HG03469 (cell line): Measurements from ENCODE around the gene RAB37.

ENCODE experiments used
- ATAC-seq: cut with Tn5 transposase; IDR thresholded peaks from one replicate; pipeline ENCODE4 v1.9.1; 2021; ENCODE audit warnings: mild to moderate bottlenecking, moderate library complexity, moderate number of reproducible peaks; ENCODE audit not compliant: unreplicated experiment

Gene RAB37

DNA sequence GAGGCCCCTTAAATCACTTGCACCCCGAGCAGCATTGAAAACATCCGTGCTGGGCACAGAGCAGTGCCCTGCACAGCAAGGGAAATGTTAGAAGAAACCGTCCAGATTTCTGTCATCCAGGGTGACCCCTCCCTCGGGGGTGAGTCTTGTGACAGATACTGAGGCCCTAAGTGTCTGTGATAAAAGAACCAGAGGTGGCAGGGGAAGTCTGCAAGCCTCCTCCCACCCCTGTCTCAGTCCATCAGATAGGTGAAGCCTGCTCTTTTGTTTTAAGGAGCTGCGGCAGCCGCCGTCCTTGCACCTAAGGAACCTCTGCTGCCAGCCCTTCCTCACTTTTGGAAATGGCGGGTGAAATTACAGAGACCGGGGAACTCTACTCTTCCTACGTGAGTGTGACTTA is 39.9 kb downstream of the RAB37 start:
- ATAC-seq, result no peak

DNA sequence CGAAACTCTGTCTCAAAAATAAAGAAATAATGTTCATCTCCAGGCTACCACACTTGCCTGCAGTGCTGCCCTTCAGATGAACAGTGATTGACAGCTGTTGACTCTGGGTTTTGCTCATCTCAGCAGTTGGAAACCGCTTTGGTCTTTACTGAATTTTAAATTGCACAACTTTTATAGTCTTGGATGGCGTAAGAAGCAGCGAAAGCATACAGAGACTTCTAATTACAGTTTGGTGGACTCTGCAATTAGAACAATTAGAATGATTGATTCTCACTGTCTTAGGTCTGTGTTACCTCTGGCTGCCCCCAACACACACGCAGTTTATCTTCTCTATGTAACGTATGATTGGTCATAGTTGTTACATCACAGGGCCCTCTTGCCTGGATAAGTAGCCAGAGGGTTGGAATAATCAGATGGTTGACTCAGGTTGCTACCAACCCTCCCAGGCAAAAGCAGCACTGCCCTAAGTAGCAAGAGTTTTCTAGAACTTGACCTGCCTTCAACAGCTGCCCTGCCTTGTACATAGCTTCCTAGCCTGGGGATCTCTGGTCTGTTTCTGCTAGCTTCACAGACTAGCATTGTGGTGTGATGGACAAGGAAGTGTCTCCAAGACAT is 41.0 kb downstream of the RAB37 start:
- ATAC-seq, result no peak

DNA sequence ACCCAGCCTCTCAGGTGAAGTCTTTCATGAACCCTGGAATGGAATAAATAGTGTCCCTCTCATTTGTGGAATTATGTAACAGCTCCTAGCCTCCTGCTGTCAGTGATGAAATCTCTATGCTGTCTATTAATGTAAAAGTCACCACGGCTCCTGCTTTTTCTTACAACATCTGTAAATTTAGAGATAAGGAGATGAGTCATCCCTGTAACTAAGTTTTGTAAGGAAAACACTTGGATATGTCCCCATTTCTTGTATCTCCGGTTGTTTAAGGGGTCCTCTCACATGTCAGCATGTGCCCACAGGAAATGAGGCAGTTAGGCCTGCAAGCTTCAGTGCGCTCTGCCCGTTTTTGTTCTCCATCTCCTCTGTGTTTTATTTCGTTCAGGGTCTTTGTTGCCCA is 41.9 kb downstream of the RAB37 start:
- ATAC-seq, result no peak

DNA sequence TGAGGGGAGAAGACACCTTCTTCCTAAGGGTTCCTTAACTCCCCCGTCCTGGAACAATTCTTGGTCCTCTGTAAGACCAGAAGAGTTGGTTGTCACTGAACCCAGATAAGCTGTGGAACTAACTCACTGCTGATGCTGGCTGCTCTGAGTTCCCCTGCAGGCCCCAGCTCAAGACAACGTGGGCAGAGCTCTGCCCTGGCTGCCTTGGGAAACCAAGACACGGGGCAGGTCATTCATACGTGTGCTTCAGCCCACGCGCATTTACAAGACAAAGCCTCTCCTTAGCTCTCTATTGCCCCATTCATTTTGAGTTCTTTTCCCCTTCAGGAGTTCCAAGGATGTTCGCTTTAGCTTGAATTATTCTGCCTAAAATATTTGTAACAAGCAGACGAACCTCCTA is 42.4 kb downstream of the RAB37 start:
- no peak for ATAC-seq

DNA sequence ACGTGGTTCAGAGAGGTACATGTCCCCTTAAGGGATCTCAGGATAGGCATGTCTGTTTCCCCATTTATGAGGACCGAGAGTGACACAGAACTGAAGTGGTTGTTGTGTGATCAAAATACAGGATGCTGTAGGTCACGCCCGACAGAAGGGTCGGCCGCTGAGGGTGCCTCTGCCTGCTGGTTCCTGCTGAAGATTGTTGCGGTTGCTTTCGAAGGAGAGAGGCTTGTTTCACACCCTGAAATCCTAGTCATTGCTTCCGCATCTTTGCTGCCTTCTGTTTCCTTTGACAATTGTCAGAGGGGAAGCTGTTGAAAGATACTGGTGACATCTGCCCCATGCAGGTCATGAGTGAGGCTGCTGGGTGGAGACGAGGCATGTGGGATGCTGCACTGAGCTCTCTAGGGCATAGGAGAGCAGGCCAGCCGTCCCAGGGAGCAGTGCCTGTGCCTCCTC is 42.9 kb downstream of the RAB37 start:
- ATAC-seq, result peak; percentile 44

DNA sequence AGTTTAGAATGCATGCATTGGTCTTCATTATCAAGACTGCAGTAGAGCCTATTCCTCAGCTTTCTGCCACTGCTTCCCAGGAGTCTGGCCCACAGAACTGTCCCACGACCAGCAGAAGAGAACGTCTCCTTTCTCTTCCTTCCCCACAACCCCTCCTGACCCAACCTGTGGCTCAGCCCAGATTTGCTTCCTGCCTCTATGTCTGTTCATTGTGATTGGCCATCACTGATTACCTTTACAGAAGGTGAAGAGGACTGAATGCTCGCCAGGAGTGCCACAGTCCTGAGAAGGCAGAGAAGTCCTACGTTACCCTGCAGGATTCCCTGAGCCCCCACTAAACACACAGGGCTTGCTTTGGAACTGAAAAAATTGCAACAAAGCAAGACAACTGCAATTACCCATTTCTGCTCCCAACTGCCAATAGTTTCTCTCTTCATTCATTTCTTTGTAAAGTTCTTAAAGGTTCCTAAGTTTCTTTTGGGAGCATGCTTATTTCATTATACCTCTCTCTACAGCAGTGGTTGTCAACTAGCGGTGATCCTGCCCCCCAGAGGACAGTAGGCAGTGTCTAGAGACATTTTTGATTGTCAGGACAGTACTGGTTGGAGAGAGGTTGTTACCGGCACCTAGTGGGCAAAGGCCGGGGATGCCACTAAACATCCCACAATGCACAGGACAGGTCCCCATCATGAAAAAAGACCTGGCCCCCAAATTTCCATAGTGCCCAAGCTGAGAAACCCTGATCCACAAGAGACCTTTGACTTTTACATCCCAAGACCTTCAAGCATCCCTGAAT is 43.6 kb downstream of the RAB37 start:
- no peak for ATAC-seq

DNA sequence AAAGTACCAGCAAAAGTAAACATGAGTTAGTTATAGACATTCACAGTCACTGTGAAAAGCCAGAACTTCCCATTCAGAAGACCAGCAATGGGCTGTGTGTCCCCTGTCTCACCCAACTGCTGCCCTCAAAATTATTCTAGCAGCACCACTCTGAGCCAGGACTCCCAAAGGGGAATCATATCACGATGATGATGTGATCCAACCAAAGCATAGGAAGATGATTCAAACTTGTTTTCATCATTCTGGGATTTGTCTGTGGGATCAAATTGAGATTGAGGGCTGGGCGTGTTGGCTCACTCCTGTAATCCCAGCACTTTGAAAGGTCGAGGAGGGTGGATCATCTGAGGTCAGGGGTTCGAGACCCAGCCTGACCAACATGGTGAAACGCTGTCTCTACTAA is 45.5 kb downstream of the RAB37 start:
- ATAC-seq, result no peak

DNA sequence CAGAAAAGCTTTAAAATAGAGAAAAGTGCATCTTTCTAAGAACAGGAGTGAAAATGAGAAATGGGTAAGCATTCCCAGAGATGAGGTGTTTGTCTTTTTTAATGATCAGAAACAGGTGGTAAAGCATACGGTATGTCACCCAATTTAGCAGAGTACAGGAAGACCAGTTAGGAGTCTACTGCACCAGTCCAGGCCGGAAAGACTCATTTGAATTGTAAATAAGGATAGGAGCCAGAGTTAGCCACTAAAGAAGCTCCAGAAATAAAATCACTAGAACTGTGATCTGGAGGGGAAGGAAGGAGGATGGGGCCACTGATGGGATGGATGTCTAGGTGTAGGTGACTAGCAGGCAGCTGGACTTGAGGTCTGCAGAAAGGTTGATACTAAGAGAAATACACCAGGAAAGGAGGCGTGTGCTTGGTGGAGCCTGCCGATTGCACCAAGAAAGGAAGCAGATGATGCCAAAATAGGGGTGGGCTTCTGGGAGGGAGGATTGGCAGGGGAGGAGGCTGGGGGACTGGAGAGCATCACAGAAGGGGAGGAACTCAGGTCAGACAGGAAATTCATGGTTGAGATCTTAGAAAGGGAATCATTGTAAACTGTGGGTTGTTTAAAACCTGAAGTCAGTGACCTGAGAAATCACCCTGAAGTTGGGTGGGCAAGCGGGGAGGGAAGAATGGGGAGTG is 47.2 kb downstream of the RAB37 start:
- ATAC-seq, result no peak

DNA sequence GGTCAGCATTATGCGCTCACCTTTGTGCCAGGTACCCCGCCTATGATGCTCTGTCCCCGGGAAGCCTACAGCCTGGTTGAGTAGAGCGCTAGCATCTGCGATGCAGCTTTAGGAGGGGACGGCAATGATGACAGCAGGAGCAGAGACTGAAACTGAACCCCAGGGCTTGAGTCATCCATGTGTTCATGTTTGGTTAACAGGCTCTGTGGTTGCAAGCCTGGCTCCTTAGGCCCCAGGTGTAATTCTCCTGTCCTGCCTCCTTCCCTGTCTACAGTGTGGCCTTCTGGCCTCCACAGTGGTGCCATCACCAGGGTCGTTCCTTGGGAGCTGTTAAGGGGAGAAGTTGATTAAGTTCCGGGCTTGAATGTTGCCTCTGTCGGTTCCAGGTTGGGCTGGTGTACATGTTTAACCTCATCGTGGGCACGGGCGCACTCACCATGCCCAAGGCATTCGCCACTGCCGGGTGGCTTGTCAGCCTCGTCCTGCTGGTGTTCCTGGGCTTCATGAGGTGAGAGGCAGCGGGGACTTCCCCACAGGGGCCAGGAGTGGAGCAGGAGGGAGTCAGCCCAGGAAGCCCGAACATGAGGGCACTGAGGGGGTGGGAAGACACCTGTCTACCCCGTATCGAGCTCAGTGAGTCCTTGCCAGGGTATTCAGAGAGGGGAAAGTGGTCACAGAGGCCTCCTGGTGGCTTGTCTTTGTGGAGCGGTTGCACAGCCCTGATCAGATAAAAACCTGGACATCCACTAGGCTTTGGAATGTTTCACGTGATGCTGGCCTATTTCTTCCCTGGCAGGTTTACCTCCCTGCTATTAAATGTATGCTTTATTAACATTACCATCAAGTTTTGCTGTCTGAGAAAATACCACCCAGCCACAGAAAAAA is 48.3 kb downstream of the RAB37 start:
- no peak for ATAC-seq

DNA sequence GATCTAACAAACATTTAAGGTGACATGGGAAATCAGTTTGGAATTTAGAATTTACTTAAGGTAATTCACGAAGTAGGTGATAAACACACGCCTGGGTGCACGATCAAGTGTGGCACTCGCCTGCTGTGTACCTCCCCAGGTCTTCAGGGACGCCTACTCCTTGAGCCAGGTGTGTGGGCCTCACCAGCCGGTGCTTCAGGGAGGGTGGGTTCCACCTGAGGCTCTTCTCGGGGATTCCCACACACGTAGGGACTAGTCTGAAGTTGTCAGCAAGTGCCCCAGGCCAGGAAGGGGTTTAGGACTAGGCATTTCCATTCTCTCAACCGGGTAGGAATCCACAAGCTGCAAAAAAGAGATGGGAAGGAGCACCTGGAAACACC is 48.9 kb downstream of the RAB37 start:
- no peak for ATAC-seq

DNA sequence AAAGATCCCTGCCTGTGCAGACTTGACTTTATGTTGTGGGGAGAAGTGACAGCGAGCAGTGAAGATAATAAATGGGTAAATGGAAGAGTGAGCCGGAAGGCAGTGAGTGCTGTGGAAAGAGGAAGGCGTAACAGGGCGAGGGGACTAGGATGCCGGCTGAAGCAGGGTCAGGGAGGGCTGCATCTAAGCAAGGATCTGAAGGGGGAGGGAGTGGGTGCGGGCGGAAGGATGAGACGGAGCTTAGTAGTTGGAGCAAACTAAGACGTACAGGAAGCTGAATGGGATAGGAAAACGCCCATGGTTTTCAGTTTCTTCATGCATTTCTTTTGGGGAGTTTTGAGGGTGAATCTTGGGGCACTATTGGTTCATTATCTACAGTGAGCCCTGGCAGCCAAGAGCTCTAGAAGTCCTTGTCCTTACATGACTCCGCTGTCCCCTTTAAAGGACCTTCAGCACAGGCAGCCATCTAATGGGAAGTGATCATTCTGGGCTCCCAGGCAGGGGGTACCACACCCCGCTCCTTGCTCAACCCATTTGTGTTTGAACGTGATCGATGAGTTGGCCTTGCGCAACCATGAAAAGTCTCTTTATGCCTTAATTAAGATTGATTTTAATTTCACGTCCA is 49.5 kb downstream of the RAB37 start:
- no peak for ATAC-seq

DNA sequence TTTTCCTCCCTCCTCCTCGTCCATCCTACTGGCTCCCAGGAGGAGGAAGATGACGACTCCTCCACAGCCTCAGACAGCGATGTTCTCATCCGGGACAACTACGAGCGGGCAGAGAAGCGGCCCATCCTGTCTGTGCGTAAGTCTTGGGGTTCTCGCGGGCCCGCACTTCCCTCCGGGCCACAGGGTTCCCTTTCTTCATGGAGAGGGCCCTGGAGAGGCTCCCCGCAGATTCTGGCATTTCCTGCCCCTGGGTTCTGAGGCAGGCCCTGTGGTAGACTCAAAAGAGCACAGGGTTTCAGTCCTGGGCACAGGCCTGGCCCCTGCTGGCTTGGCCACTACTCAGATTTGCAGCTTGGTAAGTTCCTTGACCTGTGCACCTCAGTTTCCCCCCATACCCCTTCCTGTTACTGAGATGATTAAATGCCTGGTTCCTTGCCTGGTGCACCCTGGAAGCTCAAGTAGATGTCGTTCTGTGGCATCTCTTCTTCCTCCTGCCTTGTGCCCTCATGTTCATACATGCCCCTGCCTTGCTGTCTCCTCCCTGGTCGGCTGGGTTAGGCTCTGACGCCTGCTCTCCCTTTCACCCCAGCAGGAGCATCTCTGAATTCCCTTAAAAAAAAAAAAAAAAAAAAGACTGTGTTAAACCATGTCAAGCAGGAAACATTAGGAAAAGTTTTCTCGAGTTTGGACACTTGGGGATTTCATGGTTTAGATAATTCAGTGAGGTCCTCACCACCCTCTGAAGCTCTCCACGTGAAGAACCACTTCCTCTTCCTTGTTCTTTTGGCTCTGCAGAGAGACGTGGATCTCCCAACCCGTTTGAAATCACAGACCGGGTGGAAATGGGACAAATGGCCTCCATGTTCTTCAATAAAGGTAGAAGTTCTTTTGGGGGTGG is 53.4 kb downstream of the RAB37 start:
- ATAC-seq, result no peak

DNA sequence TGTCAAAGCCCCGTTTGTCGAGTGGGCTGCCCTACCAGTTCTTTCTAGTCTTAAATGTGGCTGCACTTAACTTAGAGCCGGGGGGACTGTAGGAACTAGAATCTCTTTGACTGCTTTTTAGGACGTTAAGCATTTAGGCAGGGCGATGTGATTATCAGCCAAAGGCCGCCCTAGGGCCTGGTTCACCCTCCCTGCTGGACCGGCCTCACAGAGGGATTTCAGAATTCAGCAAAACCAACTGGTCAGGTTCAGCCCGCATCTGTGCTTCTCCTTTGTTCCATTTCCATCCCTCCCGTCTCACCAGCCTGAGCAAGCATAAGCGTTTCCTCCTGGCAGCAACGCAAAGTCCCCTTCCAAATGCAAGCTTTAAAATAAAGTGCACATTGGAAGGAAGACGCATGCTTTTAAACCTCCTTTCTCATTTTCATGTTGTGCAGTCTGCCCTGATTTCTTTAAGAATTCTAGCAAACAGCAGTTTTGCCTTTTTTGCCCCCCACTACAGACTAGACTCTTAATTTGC is 55.6 kb downstream of the RAB37 start:
- ATAC-seq, result no peak

DNA sequence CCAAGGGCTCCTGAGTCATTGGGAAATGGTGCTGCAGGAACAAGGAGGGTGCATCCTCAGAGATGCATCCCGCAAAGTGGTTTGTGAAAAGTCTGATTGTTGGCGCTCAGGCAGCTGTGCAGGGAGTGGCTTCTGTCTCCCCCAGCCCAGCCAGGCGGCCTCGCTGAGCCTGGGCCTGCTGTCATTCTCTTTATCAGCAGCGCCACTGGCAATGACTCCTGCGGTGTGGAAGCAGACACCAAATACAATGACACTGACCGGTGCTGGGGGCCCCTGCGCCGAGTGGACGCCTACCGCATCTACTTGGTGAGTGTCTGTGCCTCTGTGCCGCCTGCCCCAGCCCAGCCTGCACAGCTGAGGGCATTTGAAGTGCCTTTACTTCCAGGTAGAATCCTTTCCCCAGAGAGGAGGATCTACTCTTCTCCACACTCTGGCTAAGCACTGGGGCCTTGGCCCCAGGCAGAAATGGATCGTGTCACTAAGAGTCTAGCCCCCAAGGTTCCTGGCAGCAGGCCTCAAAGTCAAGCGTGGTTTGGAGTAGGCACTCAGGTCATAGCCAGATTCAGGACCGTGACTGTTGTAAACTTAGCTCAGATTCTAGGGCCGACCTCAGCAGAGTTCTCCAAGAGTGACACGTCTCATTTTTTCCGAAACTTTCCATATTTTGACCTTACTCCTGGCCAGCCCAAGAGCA is 58.4 kb downstream of the RAB37 start:
- no peak for ATAC-seq

DNA sequence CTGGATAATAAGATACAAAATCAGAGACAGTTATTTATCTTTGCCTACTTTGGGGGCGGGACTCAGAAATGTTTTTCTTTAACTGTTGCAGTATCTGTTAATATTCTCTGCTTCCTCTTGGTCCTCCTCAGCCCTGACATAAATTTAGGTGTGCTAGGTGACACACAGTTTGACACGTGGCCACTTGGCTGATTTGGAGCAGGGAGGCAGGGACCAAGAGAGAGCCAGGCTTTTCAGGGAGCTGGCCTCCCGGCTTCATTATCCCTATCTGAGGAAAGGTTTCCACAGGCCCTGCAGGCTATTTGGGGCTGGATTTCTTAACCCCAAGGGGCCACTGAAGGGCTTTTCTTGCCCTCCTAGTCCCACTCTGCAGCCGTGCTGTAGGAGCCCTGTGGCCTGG is 59.2 kb downstream of the RAB37 start:
- ATAC-seq, result no peak

DNA sequence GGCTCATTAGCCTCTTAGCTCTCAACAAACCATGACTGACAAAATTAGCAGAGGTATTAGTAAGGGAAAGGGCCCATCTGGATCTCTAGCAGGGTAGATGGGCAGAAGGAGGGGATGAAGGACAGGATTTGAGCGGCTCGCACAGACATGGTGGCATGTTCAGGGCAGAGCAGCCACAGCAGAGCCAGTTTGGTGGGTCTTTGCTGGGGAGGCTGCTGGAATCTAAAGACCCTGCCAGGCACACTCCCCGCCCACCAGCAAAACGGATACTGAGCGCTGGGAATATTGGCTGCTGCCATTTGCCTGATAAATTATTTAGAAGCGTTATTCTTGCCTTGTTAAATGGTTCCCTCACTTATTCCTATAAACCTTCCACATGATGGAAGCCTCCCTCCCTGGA is 59.8 kb downstream of the RAB37 start:
- no peak for ATAC-seq
